Stimulated activated CD8-positive, alpha-beta memory T cell treated with anti-CD3 and anti-CD28 coated beads, Interleukin-12 subunit alpha, Interleukin-12 subunit beta, amount 100 ng/mL, for 4 hours (primary cell): ENCODE data around the gene EFCAB14.
"Not testable (repeated sequence)": the region's sequence is repeated elsewhere in the genome, so short reads cannot be mapped to it uniquely, and the experiment has no call there.

ENCODE experiments used
- DNase-seq: peaks from one replicate; pipeline ENCODE4 v3.0.0-alpha.2; 2020; ENCODE audit warnings: low read depth

The EFCAB14 gene

DNA sequence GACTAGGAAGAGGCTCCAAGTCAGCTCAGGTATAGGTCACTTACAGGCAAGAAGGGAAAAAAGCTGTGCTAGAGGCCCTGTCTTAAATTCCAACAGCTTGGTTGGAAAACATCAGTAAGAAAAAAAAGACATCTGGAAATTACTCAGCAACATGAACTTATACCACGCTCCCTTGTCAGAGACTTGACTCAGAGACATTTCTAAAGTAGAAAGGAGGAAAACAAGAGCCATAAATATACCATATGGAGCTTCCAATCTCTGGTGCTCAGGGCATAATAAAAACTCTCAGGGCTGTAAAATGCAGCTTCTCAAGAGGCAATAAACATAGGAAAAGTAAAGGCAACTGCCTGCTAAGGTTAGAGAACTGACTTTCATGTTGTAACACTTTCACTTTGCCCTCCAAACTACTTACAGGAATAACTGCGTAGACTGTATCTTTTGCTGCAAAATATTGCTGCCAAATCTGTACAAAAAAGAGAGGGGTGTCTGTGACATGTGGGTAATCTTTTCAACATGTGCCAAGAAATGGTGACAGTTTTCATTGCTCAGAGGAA, 65.4 kb downstream of the EFCAB14 start:
- no peak for DNase-seq

DNA sequence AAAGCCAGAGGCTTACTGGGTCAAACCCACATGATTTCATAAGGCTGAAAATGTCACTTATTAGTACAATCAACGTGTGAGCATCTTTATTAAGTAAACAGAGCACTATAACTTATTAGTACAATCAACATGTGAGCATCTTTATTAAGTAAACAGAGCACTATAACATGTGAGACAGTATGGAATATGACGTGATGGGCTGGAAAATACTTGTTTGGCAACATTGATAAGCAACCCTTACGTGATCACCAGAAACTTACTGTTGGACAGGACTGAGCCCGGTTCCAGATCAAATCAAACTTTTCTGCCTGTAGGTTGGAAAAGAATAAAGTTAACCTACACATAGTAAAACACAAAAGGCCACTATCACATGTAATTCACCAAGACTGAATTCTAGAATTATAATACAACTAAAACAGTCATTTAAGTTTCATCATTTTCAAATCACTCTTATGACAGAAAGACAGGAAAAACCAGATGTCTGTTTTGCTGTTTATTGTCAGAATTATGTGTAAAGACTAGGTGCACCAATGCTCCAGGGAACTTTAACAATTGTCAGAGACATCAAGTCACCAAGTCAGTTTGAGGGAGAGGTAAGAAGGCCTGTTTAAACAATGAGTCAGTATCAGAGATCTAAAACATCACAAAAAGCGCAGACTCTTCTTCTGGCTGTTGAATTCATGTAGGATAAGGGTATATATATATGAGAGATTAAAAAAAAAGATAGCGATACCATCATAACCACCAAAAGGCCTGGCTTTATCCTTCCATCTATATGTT, 66.4 kb downstream of the EFCAB14 start:
- DNase-seq, result no peak

DNA sequence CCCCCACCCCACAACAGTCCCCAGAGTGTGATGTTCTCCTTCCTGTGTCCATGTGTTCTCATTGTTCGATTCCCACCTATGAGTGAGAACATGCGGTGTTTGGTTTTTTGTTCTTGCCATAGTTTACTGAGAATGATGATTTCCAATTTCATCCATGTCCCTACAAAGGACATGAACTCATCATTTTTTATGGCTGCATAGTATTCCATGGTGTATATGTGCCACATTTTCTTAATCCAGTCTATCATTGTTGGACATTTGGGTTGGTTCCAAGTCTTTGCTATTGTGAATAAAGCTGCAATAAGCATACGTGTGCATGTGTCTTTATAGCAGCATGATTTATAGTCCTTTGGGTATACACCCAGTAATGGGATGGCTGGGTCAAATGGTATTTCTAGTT, 67.8 kb downstream of the EFCAB14 start:
- DNase-seq, result not testable (repeated sequence)

DNA sequence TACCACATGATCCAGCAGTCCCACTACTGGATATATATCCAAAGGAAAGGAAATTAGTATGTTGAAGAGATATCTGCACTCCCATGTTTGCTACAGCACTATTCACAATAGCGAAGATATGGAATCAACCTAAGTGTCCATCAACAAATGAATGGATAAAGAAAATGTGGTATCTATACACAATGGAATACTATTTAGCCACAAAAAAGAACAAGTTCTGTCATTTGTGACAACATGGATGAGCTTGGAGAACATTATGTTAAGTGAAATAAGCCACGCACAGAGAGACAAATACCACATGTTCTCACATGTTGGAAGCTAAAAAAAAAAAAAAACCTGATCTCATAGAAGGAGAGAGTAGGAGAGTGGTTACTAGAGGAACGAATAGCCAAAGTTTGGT, 68.4 kb downstream of the EFCAB14 start:
- DNase-seq, result no peak

DNA sequence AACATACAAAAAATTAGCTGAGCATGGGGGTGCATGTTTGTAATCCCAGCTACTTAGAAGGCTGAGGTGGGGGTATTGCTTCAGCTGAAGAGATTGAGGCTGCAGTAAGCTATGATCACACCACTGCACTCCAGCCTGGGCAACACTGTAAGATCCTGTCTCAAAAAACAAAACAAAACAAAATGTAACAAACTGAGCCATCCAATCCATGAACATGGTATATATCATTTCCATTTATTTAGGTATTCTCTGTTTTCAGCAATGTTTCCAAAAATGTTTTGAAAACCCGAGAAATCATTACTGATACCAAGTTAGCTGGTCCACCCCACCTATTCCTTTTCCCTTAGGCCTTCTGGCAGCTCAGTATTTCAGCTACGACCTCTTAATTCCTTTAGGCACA, 69.2 kb downstream of the EFCAB14 start:
- no peak for DNase-seq

DNA sequence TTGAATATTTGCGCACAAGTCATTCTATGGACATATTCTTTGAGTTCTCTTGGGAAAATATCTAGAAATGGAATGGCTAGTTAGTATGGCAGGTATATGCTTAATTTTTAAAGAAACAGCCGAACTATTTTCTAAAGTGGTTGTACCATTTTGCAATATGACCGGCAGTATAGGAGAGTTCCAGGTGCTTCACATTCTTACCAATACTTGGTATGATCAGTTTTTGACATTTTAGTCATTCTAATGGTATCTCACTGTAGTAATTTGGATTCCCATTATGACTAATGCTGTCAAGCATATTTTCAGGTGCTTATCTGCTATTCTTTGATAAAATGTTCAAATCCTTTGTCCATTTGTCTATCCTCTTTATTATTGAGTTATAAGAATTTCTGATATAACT, 71.3 kb downstream of the EFCAB14 start:
- DNase-seq, result no peak

DNA sequence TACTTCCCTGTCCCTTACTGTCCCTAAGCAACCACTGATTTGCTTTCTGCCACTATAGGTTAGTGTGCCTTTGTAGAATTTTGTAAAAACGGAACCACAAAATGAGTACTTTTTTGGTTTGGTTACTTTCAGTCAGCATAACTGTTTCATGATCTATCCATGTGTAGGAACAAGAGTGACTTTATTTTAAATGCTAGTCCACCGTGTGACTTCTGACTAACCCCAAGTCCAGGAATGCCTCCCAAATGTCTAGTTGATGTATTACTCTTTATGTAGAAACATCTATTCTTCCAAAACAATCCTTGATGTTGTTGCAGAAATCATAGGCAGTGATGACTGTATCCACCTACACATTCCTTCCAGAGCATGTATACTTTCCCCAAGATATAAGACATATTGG, 72.1 kb downstream of the EFCAB14 start:
- DNase-seq, result no peak

DNA sequence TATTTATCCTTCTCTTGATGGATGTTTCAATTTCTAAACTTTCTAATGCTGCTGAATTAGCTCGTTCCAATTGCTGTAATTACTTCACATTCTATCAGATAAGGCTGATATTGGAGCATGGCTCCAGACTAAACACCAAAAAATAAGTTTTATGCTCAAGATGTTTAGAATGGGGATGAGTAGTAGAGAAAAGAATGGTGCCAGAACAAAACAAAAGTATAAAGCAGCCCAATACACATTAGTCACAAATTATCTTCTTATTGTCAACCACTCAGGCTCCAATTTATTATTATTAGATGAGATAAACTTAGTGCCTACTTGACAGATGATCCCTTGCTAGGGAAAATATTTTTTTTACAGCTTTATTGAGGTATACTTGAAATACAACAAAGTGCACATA, 72.6 kb downstream of the EFCAB14 start:
- no peak for DNase-seq

DNA sequence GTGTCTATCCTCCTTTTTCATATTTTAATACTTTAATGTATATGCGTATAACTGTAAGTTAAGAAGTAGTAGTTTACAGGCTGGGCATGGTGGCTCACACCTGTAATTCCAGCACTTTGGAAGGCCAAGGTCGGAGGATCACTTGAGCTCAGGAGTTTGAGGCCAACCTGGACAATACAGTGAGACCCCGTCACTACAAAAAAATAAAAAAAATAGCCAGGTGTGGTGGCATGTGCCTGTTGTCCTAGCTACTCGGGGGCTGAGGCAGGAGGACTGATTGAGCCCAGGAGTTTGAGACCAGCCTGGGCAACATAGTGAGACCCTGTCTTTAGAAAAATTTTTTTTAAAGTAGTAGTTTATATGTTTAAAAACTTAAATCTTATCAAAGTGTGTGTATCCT, 73.1 kb downstream of the EFCAB14 start:
- no peak for DNase-seq

DNA sequence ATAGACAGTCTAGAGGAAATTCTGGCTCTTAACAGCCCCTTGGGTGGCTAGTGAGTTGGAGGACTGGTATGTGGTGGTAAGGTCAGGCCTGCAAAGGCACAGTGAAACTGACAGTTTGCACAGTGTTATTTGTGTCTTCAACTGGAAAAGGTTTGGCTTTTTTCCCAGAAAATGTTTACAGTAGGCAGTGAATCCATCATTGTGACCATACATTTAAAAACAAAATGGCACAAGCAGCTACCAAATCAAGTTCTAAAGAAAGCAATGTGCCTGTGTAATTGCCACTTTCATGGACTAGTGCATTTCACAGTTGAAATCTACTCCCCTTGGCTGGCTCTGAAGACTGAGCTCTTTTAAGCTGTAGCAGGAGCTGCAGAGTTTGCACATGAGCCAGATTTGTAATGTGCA, 75.5 kb downstream of the EFCAB14 start:
- DNase-seq, result no peak

DNA sequence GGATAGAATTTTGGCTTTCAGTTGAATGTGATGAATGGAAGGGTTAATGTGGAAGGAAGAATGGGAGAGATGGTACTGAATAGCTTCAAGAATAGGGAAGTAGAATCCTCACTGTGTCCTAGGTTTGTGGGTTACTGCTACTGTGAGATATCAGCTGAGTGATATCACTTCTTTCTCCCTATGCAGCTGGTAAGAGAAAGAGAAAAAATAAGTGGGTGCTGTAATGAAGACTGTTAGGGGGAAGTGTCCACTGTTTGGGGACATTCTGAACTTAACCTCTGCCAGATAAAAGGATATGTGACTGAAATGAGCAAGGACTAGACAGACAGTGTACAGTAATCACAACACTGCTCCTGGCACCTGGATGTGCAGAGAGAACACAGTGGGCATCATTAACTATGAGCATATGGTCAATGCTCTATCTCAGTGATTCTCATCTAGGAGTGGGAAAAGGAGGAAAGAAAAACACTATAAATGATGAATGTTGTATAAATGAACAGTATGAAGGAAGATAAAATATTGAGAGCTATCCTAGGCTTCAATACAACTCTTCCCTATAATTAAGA, 76.7 kb downstream of the EFCAB14 start:
- DNase-seq, result no peak

DNA sequence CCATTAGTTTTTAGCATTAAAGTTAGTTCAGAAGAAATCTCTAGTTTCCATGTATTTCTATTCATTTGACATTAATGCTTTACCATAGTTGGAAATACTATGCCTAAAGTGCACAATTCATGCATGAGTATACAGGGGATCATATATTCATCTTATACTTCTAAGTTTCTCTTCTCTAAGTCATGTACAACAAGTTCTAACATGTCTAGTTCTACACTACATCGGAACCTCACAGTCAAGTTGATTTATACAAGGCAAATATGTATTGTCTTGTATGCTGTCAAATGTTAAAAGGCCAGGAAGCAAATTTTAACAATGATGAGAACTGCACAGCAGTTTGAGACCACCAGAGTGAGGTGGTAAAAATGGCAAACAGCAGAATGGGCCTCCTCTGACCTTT, 79.4 kb downstream of the EFCAB14 start:
- no peak for DNase-seq

DNA sequence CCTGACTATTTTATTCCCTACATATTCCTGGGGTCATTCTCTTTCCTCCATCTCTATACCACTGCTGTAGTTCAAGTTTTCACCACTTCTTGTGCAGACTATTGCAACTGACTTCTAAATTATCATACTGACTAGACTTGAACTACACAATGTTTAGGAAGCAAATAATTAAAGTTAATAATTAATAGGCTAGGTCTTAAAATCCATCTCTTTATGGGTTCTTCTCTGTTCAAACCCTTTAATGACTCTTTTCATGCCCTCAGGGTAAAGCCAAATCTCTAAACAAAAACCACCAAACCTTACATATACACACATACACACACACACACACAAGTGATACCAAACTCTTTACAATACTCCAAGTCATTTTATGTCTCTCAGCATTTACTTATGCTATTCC, 80.0 kb downstream of the EFCAB14 start:
- no peak for DNase-seq

DNA sequence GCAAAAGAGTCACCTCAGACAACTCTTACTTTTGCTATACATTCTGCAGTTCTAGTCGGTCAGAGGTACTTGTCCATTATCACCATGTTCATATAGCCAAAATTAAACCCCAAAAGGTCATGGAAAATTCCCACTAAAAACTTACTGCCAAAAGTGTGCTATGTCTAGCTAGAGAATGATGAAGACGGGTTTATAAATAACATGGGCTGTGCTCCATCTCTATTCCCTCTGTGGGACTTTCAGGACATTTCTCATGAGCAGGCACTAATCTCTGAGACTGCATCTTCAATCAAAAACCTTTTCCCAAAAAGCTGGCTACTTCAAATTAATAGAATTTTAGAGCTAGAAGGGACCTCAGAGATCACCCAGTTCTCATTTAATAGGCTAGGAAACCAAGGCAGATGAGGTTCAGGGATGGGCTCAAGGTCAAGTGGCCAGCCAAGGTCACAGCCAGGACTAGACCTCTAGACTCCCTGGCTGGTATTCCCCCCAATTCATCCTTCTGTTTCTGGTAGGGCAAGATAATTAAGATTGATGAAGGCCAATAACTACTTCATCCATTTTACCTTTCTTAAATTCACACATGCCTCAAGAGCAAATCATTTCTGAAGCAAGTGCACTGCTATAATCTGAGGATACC, 81.3 kb downstream of the EFCAB14 start:
- no peak for DNase-seq

DNA sequence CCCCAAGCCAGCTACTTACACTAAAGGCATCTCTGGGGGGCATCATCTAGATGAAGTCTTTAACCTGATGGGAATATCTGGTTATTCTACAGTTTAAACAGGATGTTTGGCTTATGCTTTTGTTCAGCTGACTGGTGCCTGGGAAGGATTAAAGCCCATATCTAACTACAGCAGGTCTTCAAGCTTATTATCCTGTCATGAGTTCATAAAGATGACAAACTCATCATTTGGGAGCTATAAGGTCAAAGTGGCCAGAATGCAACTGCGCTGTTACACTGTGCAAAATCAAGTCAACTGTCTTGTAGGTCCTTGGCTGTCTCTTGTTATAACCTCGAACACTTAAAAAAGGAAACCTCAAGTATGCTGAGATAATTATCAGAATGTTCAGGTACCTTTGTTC, 83.7 kb downstream of the EFCAB14 start:
- no peak for DNase-seq

DNA sequence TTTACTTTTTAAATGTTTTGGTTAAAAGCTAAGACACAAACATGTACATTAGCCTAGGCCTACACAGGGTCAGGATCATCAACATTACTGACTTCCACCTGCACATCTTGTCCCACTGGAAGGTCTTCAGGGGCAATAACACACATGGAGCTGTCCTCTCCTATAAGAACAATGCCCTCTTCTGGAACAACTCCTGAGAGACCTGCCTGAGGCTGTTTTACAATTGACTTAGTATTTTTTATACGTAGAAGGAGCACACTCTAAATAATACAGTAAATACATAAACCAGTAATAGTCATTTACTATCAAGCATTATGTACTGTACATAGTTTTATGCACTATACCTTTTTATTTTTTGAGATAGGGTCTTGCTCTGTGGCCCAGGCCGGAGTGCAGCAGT, 88.2 kb downstream of the EFCAB14 start:
- no peak for DNase-seq
